Activated naive CD4-positive, alpha-beta T cell treated with anti-CD3 and anti-CD28 coated beads, Interleukin-2, amount 50 U/mL, for 72 hours (primary cell): ENCODE data around the gene LHPP. TPM values are rescaled to one million over a fixed set of nuclear protein-coding genes. Genes with fewer than 3 reads are reported as not detected.
"Not testable (repeated sequence)": the region's sequence is repeated elsewhere in the genome, so short reads cannot be mapped to it uniquely, and the experiment has no call there.

Experiments used
- ATAC-seq, 2 donors: fragments of 150-1000 bp; cut with Tn5 transposase; 2 replicates each; pipeline ENCODE4 v1.10.0; 2021; ENCODE audit warnings: mild to moderate bottlenecking in 2 of 2, moderate library complexity in 2 of 2
- DNase-seq, 2 donors: peaks; one replicate each; pipeline ENCODE4 v3.0.0; 2021 to 2022; ENCODE audit warnings: low spot score in 2 of 2
- H3K27ac Mint-ChIP-seq, 2 donors: one replicate each; pipeline ENCODE4 v1.8.0; 2022; ENCODE audit warnings: mild to moderate bottlenecking in 2 of 2, mixed read lengths in 2 of 2
- H3K36me3 Mint-ChIP-seq, 2 donors: one replicate each; pipeline ENCODE4 v1.8.0; 2022; ENCODE audit warnings: mixed read lengths in 2 of 2
- H3K9me3 Mint-ChIP-seq, 2 donors: one replicate each; pipeline ENCODE4 v1.8.0; 2022; ENCODE audit warnings: mixed read lengths in 2 of 2
- total RNA-seq, 2 donors: library from RNA; stranded (reverse); gene quantifications; one replicate each; pipeline ENCODE4 v1.2.3, GENCODE V29; 2022

Gene LHPP
- total RNA-seq: 10 to 100 TPM; 12.5 to 13.0 TPM

- Mint-ChIP-seq H3K9me3 (peaks cover 0 to 3% of the 10 kb centered on the region in 2 donors), H3K27ac (peak within 1 kb of the TSS; percentile 72 to 98)
Observed at GRCh38 chr10:124461642-124462347, at the start of gene LHPP. Gene LHPP, plus strand, starts transcription at chr10:124461823. Its CDS starts 40 bp downstream, at chr10:124461863.

GRCh38 chr10:124414076-124414475 lies 47.5 kb upstream of the LHPP start:
- peaks cover 0 to 4% of the 10 kb centered on the region in 2 donors for H3K36me3 Mint-ChIP-seq
- no peak overlapping the region for H3K27ac Mint-ChIP-seq
- no peak for DNase-seq
- ATAC-seq: no peak
- H3K9me3 Mint-ChIP-seq: no peaks in the 10 kb centered on the region

More at GRCh38 chr10:124461642-124462347, at the start of gene LHPP:
- H3K36me3 Mint-ChIP-seq: peaks cover 0 to 6% of the 10 kb centered on the region in 2 donors
- peak; percentile 98 to 99 for ATAC-seq
- peak; percentile 86 to 89 for DNase-seq

- H3K27ac Mint-ChIP-seq: no peak overlapping the region
- no peaks in the 10 kb centered on the region for H3K9me3 Mint-ChIP-seq
- H3K36me3 Mint-ChIP-seq: peaks cover 0 to 4% of the 10 kb centered on the region in 2 donors
- ATAC-seq: no peak
- DNase-seq: no peak
Observed at GRCh38 chr10:124415210-124415609, 46.4 kb upstream of the LHPP start.

GRCh38 chr10:124416733-124417132 lies 44.9 kb upstream of the LHPP start:
- no peak for DNase-seq
- no peak for ATAC-seq
- no peak overlapping the region for H3K27ac Mint-ChIP-seq

GRCh38 chr10:124417895-124418725 lies 43.5 kb upstream of the LHPP start:
- H3K9me3 Mint-ChIP-seq: no peaks in the 10 kb centered on the region
- peak overlapping the region; percentile 22 to 79 for H3K27ac Mint-ChIP-seq
- no peaks in the 10 kb centered on the region for H3K36me3 Mint-ChIP-seq
- DNase-seq: peak; percentile 43 to 69
- peak; percentile 51 to 52 for ATAC-seq

More at GRCh38 chr10:124416733-124417132, 44.9 kb upstream of the LHPP start:
- no peaks in the 10 kb centered on the region for H3K9me3 Mint-ChIP-seq
- H3K36me3 Mint-ChIP-seq: peaks cover 0 to 4% of the 10 kb centered on the region in 2 donors

- peak within 1 kb of the TSS; percentile 22 to 79 for H3K27ac Mint-ChIP-seq
- H3K36me3 Mint-ChIP-seq: no peaks in the 10 kb centered on the region
- DNase-seq: peak; percentile 94 to 95
- peak; percentile 96 to 97 for ATAC-seq
- H3K9me3 Mint-ChIP-seq: no peaks in the 10 kb centered on the region
Observed at GRCh38 chr10:124418726-124419501, 42.7 kb upstream of the LHPP start, which contains the start of gene OAT. Gene OAT, minus strand, starts transcription at chr10:124418923. Its CDS starts 6,752 bp downstream, at chr10:124412171.

- ATAC-seq (no peak), DNase-seq (no peak)
- Mint-ChIP-seq H3K27ac (peak overlapping the region in 1 of 2 donors; percentile 79), H3K9me3 (no peaks in the 10 kb centered on the region), H3K36me3 (no peaks in the 10 kb centered on the region)
Observed at GRCh38 chr10:124419635-124420034, 42.0 kb upstream of the LHPP start.

GRCh38 chr10:124420254-124420653 lies 41.4 kb upstream of the LHPP start:
- H3K9me3 Mint-ChIP-seq: no peaks in the 10 kb centered on the region
- no peak for DNase-seq
- H3K36me3 Mint-ChIP-seq: no peaks in the 10 kb centered on the region
- H3K27ac Mint-ChIP-seq: no peak overlapping the region
- no peak for ATAC-seq

GRCh38 chr10:124422742-124423141 lies 38.9 kb upstream of the LHPP start:
- no peaks in the 10 kb centered on the region for H3K9me3 Mint-ChIP-seq
- H3K27ac Mint-ChIP-seq: no peak overlapping the region
- DNase-seq (no peak), ATAC-seq (no peak)
- H3K36me3 Mint-ChIP-seq: no peaks in the 10 kb centered on the region

GRCh38 chr10:124423813-124424212 lies 37.8 kb upstream of the LHPP start:
- Mint-ChIP-seq H3K9me3 (no peaks in the 10 kb centered on the region), H3K27ac (no peak overlapping the region), H3K36me3 (no peaks in the 10 kb centered on the region)
- DNase-seq (no peak), ATAC-seq (no peak)

GRCh38 chr10:124425227-124425962 lies 36.2 kb upstream of the LHPP start:
- Mint-ChIP-seq H3K36me3 (no peaks in the 10 kb centered on the region), H3K27ac (no peak overlapping the region), H3K9me3 (no peaks in the 10 kb centered on the region)
- DNase-seq: no peak
- ATAC-seq: no peak

- no peaks in the 10 kb centered on the region for H3K36me3 Mint-ChIP-seq
- peak overlapping the region in 1 of 2 donors; percentile 36 for H3K27ac Mint-ChIP-seq
- ATAC-seq: no peak
- no peaks in the 10 kb centered on the region for H3K9me3 Mint-ChIP-seq
- no peak for DNase-seq
Observed at GRCh38 chr10:124428207-124428777, 33.3 kb upstream of the LHPP start.

- no peak for ATAC-seq
- no peak for DNase-seq
- Mint-ChIP-seq H3K9me3 (no peaks in the 10 kb centered on the region), H3K27ac (no peak overlapping the region), H3K36me3 (no peaks in the 10 kb centered on the region)
Observed at GRCh38 chr10:124429576-124429975, 32.0 kb upstream of the LHPP start.

GRCh38 chr10:124430077-124430476 lies 31.5 kb upstream of the LHPP start:
- no peaks in the 10 kb centered on the region for H3K9me3 Mint-ChIP-seq
- H3K27ac Mint-ChIP-seq: no peak overlapping the region
- ATAC-seq (no peak), DNase-seq (no peak)
- no peaks in the 10 kb centered on the region for H3K36me3 Mint-ChIP-seq

- H3K9me3 Mint-ChIP-seq: no peaks in the 10 kb centered on the region
- no peak overlapping the region for H3K27ac Mint-ChIP-seq
- ATAC-seq (no peak), DNase-seq (no peak)
- no peaks in the 10 kb centered on the region for H3K36me3 Mint-ChIP-seq
Observed at GRCh38 chr10:124433461-124433860, 28.2 kb upstream of the LHPP start.

- H3K27ac Mint-ChIP-seq, DNase-seq, H3K9me3 Mint-ChIP-seq, H3K36me3 Mint-ChIP-seq, ATAC-seq: not testable (repeated sequence)
Observed at GRCh38 chr10:124435683-124436082, 25.9 kb upstream of the LHPP start.
